Melanocyte of skin (primary cell): ENCODE measurements around the gene HERC2. TPM values are rescaled to one million over a fixed set of nuclear protein-coding genes. Genes with fewer than 3 reads are reported as not detected.

Source experiments
- small RNA-seq, 2 donors: library from RNA; depleted of rRNA; stranded (forward); fragments of <200 nt; gene quantifications; one replicate each; pipeline ENCODE3, GENCODE V24; 2012
- total RNA-seq, 2 donors: library from RNA; depleted of rRNA; stranded (reverse); fragments of >200 nt; gene quantifications; 2 replicates each; pipeline ENCODE4 v1.2.3, GENCODE V29; 2012

HERC2 gene
- total RNA-seq, result 10 to 100 TPM; 86.3 to 93.9 TPM

GRCh38 chr15:28322129-28322588 lies at the start of gene HERC2:
Gene HERC2, minus strand, starts transcription at chr15:28322179. Its CDS starts 746 bp downstream, at chr15:28321433.

GRCh38 chr15:28357984-28358383 lies 36.0 kb upstream of the HERC2 start, which contains the start of gene GOLGA6L24:
Gene GOLGA6L24, minus strand, starts transcription at chr15:28358084. Its CDS starts 61 bp downstream, at chr15:28358023.

GRCh38 chr15:28098766-28099554 lies 223.0 kb downstream of the HERC2 start, which contains the start of gene OCA2:
Gene OCA2, minus strand, starts transcription at chr15:28099315. Its CDS starts 17,441 bp downstream, at chr15:28081874.

Small RNAs within 50 kb of the gene (small RNA-seq; reads per million reads assigned to genes)
- 0 reads per million in 2 donors for gene AC091304.5

Other genes starting within 250 kb of the HERC2 start
- 100 to 1,000 TPM; 305 to 485 TPM for gene OCA2, start 222.9 kb downstream of the HERC2 start, total RNA-seq
- not detected for gene GOLGA6L24, start 35.9 kb upstream of the HERC2 start, total RNA-seq
- not detected for gene GOLGA8F, start 56.5 kb upstream of the HERC2 start, total RNA-seq
- not detected for gene GOLGA8G, start 210.8 kb upstream of the HERC2 start, total RNA-seq
- gene GOLGA6L25, start 231.4 kb upstream of the HERC2 start, total RNA-seq, result not detected